GM13977 (cell line): ENCODE results near the gene CORO2B.

ENCODE experiments used
- DNase-seq: peaks from one replicate; pipeline ENCODE4 v3.0.0; 2012; ENCODE audit warnings: low spot score
- CTCF ChIP-seq: IDR thresholded peaks from 2 replicates; pipeline ENCODE4 v1.5.1; 2012; ENCODE audit warnings: mild to moderate bottlenecking, control low read depth; ENCODE audit not compliant: insufficient read depth; ENCODE audit errors: extremely low read depth, missing control alignments
- in situ Hi-C: fragments of 300-500 bp; cut with MboI; formaldehyde crosslinking; loops from one replicate; pipeline ENCODE4 v1.12.0; 2022; ENCODE audit warnings: low sequenced_read_pairs, low pct_unique_long_range_greater_than_20kb, mixed read lengths, inconsistent platforms; ENCODE audit not compliant: unreplicated experiment

The CORO2B gene

GRCh38 chr15:68634122-68634482 lies 55.3 kb downstream of the CORO2B start:
- DNase-seq = no peak
- TF ChIP-seq CTCF = no peak
- in situ Hi-C loops = no loop called here

DNA sequence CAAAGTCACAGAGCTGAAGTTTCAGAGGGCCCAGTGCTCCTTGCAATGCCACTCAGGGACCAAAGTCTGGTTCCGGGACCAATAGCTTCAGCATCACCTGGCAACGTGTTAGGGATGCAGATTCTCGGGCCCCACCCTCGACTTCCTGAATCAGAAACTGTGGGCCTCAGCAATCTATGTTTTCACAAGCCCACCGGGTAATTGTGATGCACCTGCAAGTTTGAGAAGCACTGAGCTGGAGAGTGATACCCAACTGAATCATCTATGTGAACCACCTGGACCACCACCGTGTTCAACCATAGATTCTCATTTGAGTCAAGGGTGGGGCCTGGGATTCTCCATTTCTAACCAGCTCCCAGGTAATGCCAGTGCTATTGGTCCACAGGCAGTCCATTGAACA lies 55.7 kb downstream of the CORO2B start:
- DNase-seq = no peak
- in situ Hi-C loops = no loop called here
- no peak for TF ChIP-seq CTCF

- no peak for TF ChIP-seq CTCF
- in situ Hi-C loops = no loop called here
- no peak for DNase-seq
Measured at GRCh38 chr15:68635141-68635540, 56.3 kb downstream of the CORO2B start.

DNA sequence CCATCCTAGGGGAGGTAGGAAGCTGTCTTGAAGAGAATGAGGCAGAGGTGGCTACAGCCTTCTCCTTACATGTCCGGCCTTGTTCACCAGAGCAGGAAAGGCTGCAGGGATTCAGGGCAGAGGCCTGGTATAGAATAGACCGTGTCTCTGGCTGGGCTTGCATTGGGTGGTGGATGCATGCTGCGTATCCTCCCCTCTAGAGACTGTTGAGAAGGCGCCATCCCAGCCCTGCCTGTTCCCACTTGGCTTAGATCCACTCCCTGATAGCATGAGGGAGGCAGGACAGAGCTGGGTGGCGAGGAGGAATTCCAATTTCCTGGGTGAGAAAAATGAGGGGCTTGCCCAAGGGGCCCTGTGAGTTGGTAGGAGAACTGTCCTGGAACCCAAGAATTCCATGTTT lies 57.5 kb downstream of the CORO2B start:
- in situ Hi-C loops = no loop called here
- no peak for DNase-seq
- TF ChIP-seq CTCF = no peak

DNA sequence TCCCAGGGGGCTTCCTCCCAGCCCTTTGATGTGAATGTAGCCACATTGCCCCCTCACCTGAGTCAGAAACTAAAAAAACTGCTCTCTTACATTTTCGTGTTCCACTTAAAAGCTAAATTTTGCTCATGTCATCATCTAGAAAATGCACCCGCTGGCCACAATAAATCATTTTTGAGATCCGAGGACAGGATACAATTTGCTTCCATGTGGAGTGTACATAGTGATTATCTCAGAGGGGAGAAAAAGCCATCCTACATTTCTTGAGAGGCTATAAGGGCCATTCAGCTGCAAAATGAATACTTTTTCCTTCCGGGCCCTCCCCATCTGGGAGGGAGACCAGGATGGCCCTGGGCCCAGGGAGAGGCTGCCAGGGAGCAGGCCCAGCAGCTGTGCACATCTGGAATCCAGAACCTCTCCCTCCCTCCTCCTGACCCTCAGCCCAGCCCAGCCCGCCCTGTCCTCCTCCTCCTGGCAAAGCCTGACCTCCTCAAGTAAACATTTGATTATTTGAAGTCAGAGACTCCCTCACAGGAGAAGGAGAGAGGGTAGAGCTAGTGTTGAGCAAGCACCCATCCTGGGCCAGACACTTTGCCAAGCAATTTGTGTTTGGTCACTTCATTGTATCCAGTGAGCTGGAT lies 59.1 kb downstream of the CORO2B start:
- in situ Hi-C loops = no loop called here
- no peak for DNase-seq
- no peak for TF ChIP-seq CTCF

GRCh38 chr15:68638953-68639515 lies 60.2 kb downstream of the CORO2B start:
- in situ Hi-C loops = no loop called here
- DNase-seq = no peak
- no peak for TF ChIP-seq CTCF
